ENCODE results near the gene CDKN1A. TPM values are rescaled to one million over a fixed set of nuclear protein-coding genes. Genes with fewer than 3 reads are reported as not detected.

CDKN1A gene
- total and polyA plus RNA-seq, 12 donors = 23.3 to 357 (median 61.2) TPM

- H3K4me3 ChIP-seq = no peak overlapping the region
- no peak for TF ChIP-seq CTCF (IDR thresholded peaks at IDR 0.05)
- no peaks in the 10 kb centered on the region for H3K27me3 ChIP-seq
- no peaks in the 10 kb centered on the region for H3K36me3 ChIP-seq
- no peak for ATAC-seq
- H3K9me3 ChIP-seq = no peaks in the 10 kb centered on the region
- intact Hi-C loops (cut with DNase I) = no loop called here
- DNase-seq = no peak
- H3K27ac ChIP-seq = no peak overlapping the region
- no peaks in the 10 kb centered on the region for H3K4me1 ChIP-seq
- WGBS, 2 donors = 85 to 90% methylated on average over 8 of the region's 8 CpGs
Measured at GRCh38 chr6:36713846-36714245, 35.3 kb downstream of the CDKN1A start.

- ATAC-seq (no peak), DNase-seq (no peak)
- no peak for TF ChIP-seq CTCF (IDR thresholded peaks at IDR 0.05)
- Histone ChIP-seq H3K9me3 (no peaks in the 10 kb centered on the region), H3K4me1 (no peaks in the 10 kb centered on the region), H3K27me3 (no peaks in the 10 kb centered on the region), H3K36me3 (no peaks in the 10 kb centered on the region), H3K4me3 (no peak overlapping the region), H3K27ac (no peak overlapping the region)
- intact Hi-C loops (cut with DNase I) = no loop called here
- WGBS, 2 donors = 88% methylated on average over 10 of the region's 10 CpGs
Measured at GRCh38 chr6:36714511-36714910, 36.0 kb downstream of the CDKN1A start.

GRCh38 chr6:36715469-36715868, 37.0 kb downstream of the CDKN1A start:
- Histone ChIP-seq H3K9me3 (no peaks in the 10 kb centered on the region), H3K27ac (no peak overlapping the region), H3K4me1 (no peaks in the 10 kb centered on the region), H3K4me3 (no peak overlapping the region), H3K36me3 (no peaks in the 10 kb centered on the region), H3K27me3 (no peaks in the 10 kb centered on the region)
- intact Hi-C loops (cut with DNase I) = no loop called here
- ATAC-seq (no peak), DNase-seq (no peak)
- 88 to 94% methylated on average over 7 of the region's 7 CpGs for WGBS, 2 donors
- no peak for TF ChIP-seq CTCF (IDR thresholded peaks at IDR 0.05)

GRCh38 chr6:36716476-36717093, 38.1 kb downstream of the CDKN1A start:
- intact Hi-C loops (cut with DNase I) = no loop called here
- no peak for DNase-seq
- Histone ChIP-seq H3K27me3 (no peaks in the 10 kb centered on the region), H3K36me3 (no peaks in the 10 kb centered on the region), H3K4me1 (no peaks in the 10 kb centered on the region), H3K9me3 (no peaks in the 10 kb centered on the region), H3K27ac (no peak overlapping the region), H3K4me3 (no peak overlapping the region)
- ATAC-seq = no peak
- TF ChIP-seq CTCF (IDR thresholded peaks at IDR 0.05) = no peak
- 90 to 94% methylated on average over 8 of the region's 8 CpGs for WGBS, 2 donors
